ENCODE data around the gene HPS3.

DNA sequence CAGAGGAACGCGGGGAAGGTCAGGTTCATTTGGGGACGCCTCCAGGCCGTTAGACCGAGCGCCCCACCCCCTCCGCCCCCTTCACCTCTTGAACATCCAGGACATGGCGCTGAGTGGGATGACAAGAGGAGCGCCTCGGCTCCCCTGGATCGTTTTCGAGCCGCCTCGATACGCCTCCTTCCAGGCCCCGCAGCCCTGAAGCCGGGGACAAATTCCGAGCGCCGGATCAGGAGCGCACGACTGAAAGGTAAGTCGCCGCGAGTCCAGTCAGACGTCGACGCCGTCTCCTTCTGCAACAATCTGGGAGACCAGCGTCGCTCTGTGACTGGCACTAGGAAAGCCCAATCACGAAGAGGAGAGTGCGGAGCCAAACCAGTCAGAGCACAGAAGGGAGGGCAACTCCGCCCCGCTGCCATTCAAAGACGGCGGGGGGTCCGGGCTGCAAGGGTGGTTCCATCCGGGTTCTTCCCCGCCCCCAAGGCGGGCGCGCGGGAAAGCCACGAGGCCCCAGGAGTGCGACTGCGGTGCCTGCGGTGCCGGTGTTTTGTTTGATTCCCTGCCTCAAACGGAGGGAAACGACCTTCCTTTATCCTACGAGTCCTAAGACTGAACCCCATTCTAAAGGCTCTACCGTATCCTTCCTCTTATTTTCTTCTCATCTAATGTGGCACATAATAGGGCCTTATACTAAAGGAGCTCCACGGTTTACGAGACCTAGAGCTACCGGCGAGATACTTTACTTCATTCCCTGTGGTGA is 43.0 kb upstream of the HPS3 start, which contains the start of gene HLTF:
- TF ChIP-seq, protein P1, sequence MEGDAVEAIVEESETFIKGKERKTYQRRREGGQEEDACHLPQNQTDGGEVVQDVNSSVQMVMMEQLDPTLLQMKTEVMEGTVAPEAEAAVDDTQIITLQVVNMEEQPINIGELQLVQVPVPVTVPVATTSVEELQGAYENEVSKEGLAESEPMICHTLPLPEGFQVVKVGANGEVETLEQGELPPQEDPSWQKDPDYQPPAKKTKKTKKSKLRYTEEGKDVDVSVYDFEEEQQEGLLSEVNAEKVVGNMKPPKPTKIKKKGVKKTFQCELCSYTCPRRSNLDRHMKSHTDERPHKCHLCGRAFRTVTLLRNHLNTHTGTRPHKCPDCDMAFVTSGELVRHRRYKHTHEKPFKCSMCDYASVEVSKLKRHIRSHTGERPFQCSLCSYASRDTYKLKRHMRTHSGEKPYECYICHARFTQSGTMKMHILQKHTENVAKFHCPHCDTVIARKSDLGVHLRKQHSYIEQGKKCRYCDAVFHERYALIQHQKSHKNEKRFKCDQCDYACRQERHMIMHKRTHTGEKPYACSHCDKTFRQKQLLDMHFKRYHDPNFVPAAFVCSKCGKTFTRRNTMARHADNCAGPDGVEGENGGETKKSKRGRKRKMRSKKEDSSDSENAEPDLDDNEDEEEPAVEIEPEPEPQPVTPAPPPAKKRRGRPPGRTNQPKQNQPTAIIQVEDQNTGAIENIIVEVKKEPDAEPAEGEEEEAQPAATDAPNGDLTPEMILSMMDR (IDR thresholded peaks at IDR 0.05) = no peak
- peak; percentile 18 to 48 for TF ChIP-seq POLR2A (IDR thresholded peaks at IDR 0.05)

Measured in Peyer's patch (tissue), 4 donors.